K562 (cell line): ENCODE data around the gene PTGES3. TPM values are rescaled to one million over a fixed set of nuclear protein-coding genes. Genes with fewer than 3 reads are reported as not detected.

ENCODE experiments used
- IFI16 ChIP-seq: fragments of 250-450 bp; sonication (Bioruptor Pico); IDR thresholded peaks from 2 replicates; pipeline ENCODE4 v2.1.2; 2022; ENCODE audit warnings: mild to moderate bottlenecking, inconsistent platforms
- KDM1A ChIP-seq, 2 experiments: fragments of 450-650 bp; IDR thresholded peaks; 2 replicates each; pipeline ENCODE4 v1.6.1; 2016; ENCODE audit warnings: mild to moderate bottlenecking in 2 of 2
- PHF20 ChIP-seq: fragments of 450-650 bp; IDR thresholded peaks from 2 replicates; pipeline ENCODE4 v1.6.1; 2018; ENCODE audit not compliant: partially characterized antibody
- TGIF2 ChIP-seq: sonication (generic); formaldehyde crosslinking; IDR thresholded peaks from 2 replicates; pipeline ENCODE4 v1.8.1; 2022; ENCODE audit warnings: mild to moderate bottlenecking, missing genetic modification reagents, moderate library complexity
- TOE1 ChIP-seq, 2 experiments: fragments of 450-650 bp in 1 of 2; sonication (generic) in 1 of 2; formaldehyde crosslinking in 1 of 2; IDR thresholded peaks; 2 replicates each; pipeline versions ENCODE4 v1.7.1 to v1.8.0; 2016 to 2022; ENCODE audit warnings: borderline replicate concordance in 2 of 2, mild to moderate bottlenecking in 2 of 2, antibody characterized with exemption in 1 of 2, inconsistent platforms in 1 of 2, low read depth in 1 of 2, missing genetic modification reagents in 1 of 2, moderate library complexity in 1 of 2
- ZBTB7A ChIP-seq: IDR thresholded peaks from 2 replicates; pipeline ENCODE4 v1.6.1; 2011; ENCODE audit warnings: low read depth, mild to moderate bottlenecking, low read length, moderate library complexity, borderline replicate concordance; ENCODE audit not compliant: control insufficient read depth
- polyA plus RNA-seq, 8 experiments: library from polyadenylated mRNA; depleted of rRNA in 4 of 8; stranded (reverse) in 5 of 8; unstranded in 3 of 8; fragments of >200 nt; fragmentation: Nextera tagmentation in 2 of 8; fragmentation: Illumina TruSeq in 1 of 8; extraction: Ambion mirVana in 2 of 8; extraction: Trizol in 1 of 8; gene quantifications; 2 replicates each; pipeline versions ENCODE4 v1.2.1 to v1.2.3, GENCODE V29; 2011 to 2014; ENCODE audit warnings: inconsistent platforms in 1 of 8, missing spikeins in 1 of 8
- total RNA-seq, 7 experiments: library from RNA; depleted of rRNA in 6 of 7; stranded (reverse); fragments of >200 nt in 6 of 7; fragmentation: Illumina TruSeq in 2 of 7; extraction: Trizol in 2 of 7; gene quantifications; 2 replicates each; pipeline versions ENCODE4 v1.2.1 to v1.2.3, GENCODE V29; 2011 to 2021; ENCODE audit warnings: low replicate concordance in 1 of 7
- TF ChIP-seq, protein P1 (sequence below): fragments of 450-650 bp; formaldehyde crosslinking; conservative IDR thresholded peaks from 2 replicates; pipeline ENCODE4 v1.4.0; 2022; ENCODE audit warnings: mild to moderate bottlenecking, missing genetic modification characterization
- TF ChIP-seq, protein P2 (sequence below): sonication (generic); IDR thresholded peaks from 2 replicates; pipeline ENCODE4 v1.6.1; 2016
- TF ChIP-seq, protein P3 (sequence below), 2 experiments: fragments of 450-650 bp; IDR thresholded peaks; 2 replicates each; pipeline ENCODE4 v1.6.1; 2016
- TF ChIP-seq, protein P4 (sequence below): fragments of 450-650 bp; IDR thresholded peaks from 2 replicates; pipeline ENCODE4 v1.6.1; 2016; ENCODE audit warnings: mild to moderate bottlenecking
- TF ChIP-seq, protein P5 (sequence below), 3 experiments: fragments of 200-800 bp in 1 of 3; sonication (Bioruptor generic) in 1 of 3; sonication (generic) in 1 of 3; formaldehyde crosslinking in 1 of 3; IDR thresholded peaks; 2 replicates each; pipeline versions ENCODE4 v1.6.1 to v1.8.0; 2016 to 2022; ENCODE audit warnings: mild to moderate bottlenecking in 2 of 3, missing compliant biosample characterization in 2 of 3, missing genetic modification characterization in 2 of 3, missing genetic modification reagents in 1 of 3
- TF ChIP-seq, protein P6 (sequence below): fragments of 450-650 bp; formaldehyde crosslinking; IDR thresholded peaks from 2 replicates; pipeline ENCODE4 v1.4.0; 2022; ENCODE audit warnings: missing genetic modification characterization
- TF ChIP-seq, protein P7 (sequence below): fragments of 200-800 bp; sonication (Bioruptor generic); IDR thresholded peaks from 2 replicates; pipeline ENCODE4 v1.6.1; 2017; ENCODE audit warnings: missing genetic modification characterization, missing compliant biosample characterization

The PTGES3 gene
- total and polyA plus RNA-seq, 9 of the 15 experiments (the other 6 are each of a cell fraction or from before 2014, with no cell fraction given) = 163 to 501 (median 213) TPM

DNA sequence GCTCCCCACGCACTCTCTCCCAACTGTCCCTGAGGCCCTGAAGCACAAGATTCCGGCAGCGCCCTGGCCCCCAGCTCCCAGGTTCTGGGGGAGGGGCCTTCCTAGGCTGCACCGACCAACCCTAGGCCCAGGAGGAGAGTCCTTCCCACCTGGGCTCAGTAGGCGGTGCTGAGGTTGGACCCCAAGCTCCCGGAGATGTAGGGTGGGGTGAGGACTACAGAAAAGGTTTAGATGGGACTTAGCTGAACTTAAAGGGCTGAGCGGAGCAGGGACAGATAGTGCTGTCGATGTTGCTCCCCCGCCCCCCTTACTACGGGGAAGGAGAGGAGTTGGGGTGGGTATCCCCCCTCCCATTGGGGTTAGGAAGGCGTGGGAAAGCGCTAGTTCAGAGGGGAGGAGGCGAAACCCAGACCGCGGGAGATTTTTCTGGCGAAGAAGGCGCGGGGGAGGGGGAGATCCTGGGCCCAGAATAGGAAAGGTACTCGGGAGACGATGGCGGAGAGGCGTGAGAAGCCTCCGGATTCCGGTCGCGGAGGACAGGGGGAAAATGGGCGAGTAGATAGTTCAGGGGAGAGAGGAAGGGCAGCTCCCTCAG is 53.7 kb downstream of the PTGES3 start (continued):
- TF ChIP-seq, protein P1, sequence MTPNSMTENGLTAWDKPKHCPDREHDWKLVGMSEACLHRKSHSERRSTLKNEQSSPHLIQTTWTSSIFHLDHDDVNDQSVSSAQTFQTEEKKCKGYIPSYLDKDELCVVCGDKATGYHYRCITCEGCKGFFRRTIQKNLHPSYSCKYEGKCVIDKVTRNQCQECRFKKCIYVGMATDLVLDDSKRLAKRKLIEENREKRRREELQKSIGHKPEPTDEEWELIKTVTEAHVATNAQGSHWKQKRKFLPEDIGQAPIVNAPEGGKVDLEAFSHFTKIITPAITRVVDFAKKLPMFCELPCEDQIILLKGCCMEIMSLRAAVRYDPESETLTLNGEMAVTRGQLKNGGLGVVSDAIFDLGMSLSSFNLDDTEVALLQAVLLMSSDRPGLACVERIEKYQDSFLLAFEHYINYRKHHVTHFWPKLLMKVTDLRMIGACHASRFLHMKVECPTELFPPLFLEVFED (CRISPR knock-in tag) = 0 out of 2 replicates have a peak, but pooled peaks have one; percentile 29
- TF ChIP-seq, protein P2, sequence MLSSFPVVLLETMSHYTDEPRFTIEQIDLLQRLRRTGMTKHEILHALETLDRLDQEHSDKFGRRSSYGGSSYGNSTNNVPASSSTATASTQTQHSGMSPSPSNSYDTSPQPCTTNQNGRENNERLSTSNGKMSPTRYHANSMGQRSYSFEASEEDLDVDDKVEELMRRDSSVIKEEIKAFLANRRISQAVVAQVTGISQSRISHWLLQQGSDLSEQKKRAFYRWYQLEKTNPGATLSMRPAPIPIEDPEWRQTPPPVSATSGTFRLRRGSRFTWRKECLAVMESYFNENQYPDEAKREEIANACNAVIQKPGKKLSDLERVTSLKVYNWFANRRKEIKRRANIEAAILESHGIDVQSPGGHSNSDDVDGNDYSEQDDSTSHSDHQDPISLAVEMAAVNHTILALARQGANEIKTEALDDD = 0 out of 2 replicates have a peak, but pooled peaks have one; percentile 7
- TF ChIP-seq, protein P3, sequence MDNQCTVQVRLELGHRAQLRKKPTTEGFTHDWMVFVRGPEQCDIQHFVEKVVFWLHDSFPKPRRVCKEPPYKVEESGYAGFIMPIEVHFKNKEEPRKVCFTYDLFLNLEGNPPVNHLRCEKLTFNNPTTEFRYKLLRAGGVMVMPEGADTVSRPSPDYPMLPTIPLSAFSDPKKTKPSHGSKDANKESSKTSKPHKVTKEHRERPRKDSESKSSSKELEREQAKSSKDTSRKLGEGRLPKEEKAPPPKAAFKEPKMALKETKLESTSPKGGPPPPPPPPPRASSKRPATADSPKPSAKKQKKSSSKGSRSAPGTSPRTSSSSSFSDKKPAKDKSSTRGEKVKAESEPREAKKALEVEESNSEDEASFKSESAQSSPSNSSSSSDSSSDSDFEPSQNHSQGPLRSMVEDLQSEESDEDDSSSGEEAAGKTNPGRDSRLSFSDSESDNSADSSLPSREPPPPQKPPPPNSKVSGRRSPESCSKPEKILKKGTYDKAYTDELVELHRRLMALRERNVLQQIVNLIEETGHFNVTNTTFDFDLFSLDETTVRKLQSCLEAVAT (IDR thresholded peaks at IDR 0.05) = peak in 1 of 2 experiments; percentile 38; a peak in 2 of 4 replicates
- 0 out of 2 replicates have a peak, but pooled peaks have one; percentile 10 for TF ChIP-seq TOE1 (IDR thresholded peaks at IDR 0.05; ENCODE audit: borderline replicate concordance)
- no peak for TF ChIP-seq TOE1 (CRISPR knock-in tag; IDR thresholded peaks at IDR 0.05; ENCODE audit: borderline replicate concordance, low read depth)
- TF ChIP-seq TGIF2 (CRISPR knock-in tag) = 0 out of 2 replicates have a peak, but pooled peaks have one; percentile 32
- TF ChIP-seq IFI16 (CRISPR knock-in tag) = no peak
- TF ChIP-seq, protein P4, sequence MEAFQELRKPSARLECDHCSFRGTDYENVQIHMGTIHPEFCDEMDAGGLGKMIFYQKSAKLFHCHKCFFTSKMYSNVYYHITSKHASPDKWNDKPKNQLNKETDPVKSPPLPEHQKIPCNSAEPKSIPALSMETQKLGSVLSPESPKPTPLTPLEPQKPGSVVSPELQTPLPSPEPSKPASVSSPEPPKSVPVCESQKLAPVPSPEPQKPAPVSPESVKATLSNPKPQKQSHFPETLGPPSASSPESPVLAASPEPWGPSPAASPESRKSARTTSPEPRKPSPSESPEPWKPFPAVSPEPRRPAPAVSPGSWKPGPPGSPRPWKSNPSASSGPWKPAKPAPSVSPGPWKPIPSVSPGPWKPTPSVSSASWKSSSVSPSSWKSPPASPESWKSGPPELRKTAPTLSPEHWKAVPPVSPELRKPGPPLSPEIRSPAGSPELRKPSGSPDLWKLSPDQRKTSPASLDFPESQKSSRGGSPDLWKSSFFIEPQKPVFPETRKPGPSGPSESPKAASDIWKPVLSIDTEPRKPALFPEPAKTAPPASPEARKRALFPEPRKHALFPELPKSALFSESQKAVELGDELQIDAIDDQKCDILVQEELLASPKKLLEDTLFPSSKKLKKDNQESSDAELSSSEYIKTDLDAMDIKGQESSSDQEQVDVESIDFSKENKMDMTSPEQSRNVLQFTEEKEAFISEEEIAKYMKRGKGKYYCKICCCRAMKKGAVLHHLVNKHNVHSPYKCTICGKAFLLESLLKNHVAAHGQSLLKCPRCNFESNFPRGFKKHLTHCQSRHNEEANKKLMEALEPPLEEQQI = no peak
- peak; percentile 62; the same call in 1 of the 2 replicates for TF ChIP-seq ZBTB7A
- TF ChIP-seq, protein P5, sequence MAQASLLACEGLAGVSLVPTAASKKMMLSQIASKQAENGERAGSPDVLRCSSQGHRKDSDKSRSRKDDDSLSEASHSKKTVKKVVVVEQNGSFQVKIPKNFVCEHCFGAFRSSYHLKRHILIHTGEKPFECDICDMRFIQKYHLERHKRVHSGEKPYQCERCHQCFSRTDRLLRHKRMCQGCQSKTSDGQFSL (CRISPR knock-in tag; IDR thresholded peaks at IDR 0.05) = no peak
- TF ChIP-seq, protein P5 (tag; IDR thresholded peaks at IDR 0.05) = no peak
- TF ChIP-seq KDM1A (IDR thresholded peaks at IDR 0.05) = 0 out of 4 replicates have a peak, but pooled peaks of 1 of the 2 experiments have one; percentile 46
- TF ChIP-seq, protein P6, sequence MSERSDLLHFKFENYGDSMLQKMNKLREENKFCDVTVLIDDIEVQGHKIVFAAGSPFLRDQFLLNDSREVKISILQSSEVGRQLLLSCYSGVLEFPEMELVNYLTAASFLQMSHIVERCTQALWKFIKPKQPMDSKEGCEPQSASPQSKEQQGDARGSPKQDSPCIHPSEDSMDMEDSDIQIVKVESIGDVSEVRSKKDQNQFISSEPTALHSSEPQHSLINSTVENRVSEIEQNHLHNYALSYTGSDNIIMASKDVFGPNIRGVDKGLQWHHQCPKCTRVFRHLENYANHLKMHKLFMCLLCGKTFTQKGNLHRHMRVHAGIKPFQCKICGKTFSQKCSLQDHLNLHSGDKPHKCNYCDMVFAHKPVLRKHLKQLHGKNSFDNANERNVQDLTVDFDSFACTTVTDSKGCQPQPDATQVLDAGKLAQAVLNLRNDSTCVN (CRISPR knock-in tag) = 0 out of 2 replicates have a peak, but pooled peaks have one; percentile 48
- TF ChIP-seq, protein P7, sequence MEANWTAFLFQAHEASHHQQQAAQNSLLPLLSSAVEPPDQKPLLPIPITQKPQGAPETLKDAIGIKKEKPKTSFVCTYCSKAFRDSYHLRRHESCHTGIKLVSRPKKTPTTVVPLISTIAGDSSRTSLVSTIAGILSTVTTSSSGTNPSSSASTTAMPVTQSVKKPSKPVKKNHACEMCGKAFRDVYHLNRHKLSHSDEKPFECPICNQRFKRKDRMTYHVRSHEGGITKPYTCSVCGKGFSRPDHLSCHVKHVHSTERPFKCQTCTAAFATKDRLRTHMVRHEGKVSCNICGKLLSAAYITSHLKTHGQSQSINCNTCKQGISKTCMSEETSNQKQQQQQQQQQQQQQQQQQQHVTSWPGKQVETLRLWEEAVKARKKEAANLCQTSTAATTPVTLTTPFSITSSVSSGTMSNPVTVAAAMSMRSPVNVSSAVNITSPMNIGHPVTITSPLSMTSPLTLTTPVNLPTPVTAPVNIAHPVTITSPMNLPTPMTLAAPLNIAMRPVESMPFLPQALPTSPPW (CRISPR knock-in tag) = peak; percentile 67
- TF ChIP-seq PHF20 = no peak
